K562 (cell line): ENCODE measurements around the gene PACSIN1. TPM values are rescaled to one million over a fixed set of nuclear protein-coding genes. Genes with fewer than 3 reads are reported as not detected.
A peak's percentile ranks its signal among the peaks of the same experiment; 100 is the strongest.

Source experiments
- CCAR2 ChIP-seq: fragments of 200-400 bp; formaldehyde crosslinking; IDR thresholded peaks from 2 replicates; pipeline ENCODE4 v1.6.1; 2017; ENCODE audit warnings: mild to moderate bottlenecking, low read depth, low read length
- DPF2 ChIP-seq: fragments of 450-650 bp; IDR thresholded peaks from 2 replicates; pipeline ENCODE4 v1.6.1; 2016
- HSF4 ChIP-seq: fragments of 250-450 bp; sonication (Bioruptor Pico); IDR thresholded peaks from 2 replicates; pipeline ENCODE4 v2.1.2; 2022; ENCODE audit warnings: mild to moderate bottlenecking, moderate library complexity, borderline replicate concordance
- KAT7 ChIP-seq: sonication (generic); formaldehyde crosslinking; IDR thresholded peaks from 2 replicates; pipeline ENCODE4 v1.8.0; 2022; ENCODE audit warnings: missing genetic modification reagents, mild to moderate bottlenecking, borderline replicate concordance
- KDM1A ChIP-seq, 2 experiments: fragments of 450-650 bp; IDR thresholded peaks; 2 replicates each; pipeline ENCODE4 v1.6.1; 2016; ENCODE audit warnings: mild to moderate bottlenecking in 2 of 2
- MCM3 ChIP-seq: fragments of 450-650 bp; IDR thresholded peaks from 2 replicates; pipeline ENCODE4 v1.6.1; 2016
- MEIS2 ChIP-seq: fragments of 450-650 bp; IDR thresholded peaks from 2 replicates; pipeline ENCODE4 v1.6.1; 2014; ENCODE audit warnings: mild to moderate bottlenecking; ENCODE audit not compliant: partially characterized antibody
- PML ChIP-seq: IDR thresholded peaks from 2 replicates; pipeline ENCODE4 v1.6.1; 2012; ENCODE audit warnings: low read length, inconsistent platforms
- POLR2G ChIP-seq: fragments of 200-400 bp; formaldehyde crosslinking; IDR thresholded peaks from 2 replicates; pipeline ENCODE4 v1.6.1; 2017; ENCODE audit warnings: low read depth, mild to moderate bottlenecking, antibody characterized with exemption, low read length, moderate library complexity
- PTBP1 ChIP-seq: fragments of 200-400 bp; formaldehyde crosslinking; IDR thresholded peaks from 2 replicates; pipeline ENCODE4 v1.6.1; 2017; ENCODE audit warnings: low read depth, low read length
- RBM15 ChIP-seq: fragments of 200-400 bp; formaldehyde crosslinking; IDR thresholded peaks from 2 replicates; pipeline ENCODE4 v1.6.1; 2018; ENCODE audit warnings: mild to moderate bottlenecking, low read length, moderate library complexity; ENCODE audit not compliant: insufficient read depth
- SMAD3 ChIP-seq: fragments of 450-650 bp; formaldehyde crosslinking; conservative IDR thresholded peaks from 2 replicates; pipeline ENCODE4 v1.4.0; 2020; ENCODE audit warnings: mild to moderate bottlenecking
- SP1 ChIP-seq: sonication (generic); formaldehyde crosslinking; IDR thresholded peaks from 2 replicates; pipeline ENCODE4 v1.8.1; 2022; ENCODE audit warnings: mild to moderate bottlenecking, missing genetic modification reagents
- SUPT5H ChIP-seq: fragments of 450-650 bp; IDR thresholded peaks from 2 replicates; pipeline ENCODE4 v1.6.1; 2016
- ZNF316 ChIP-seq: fragments of 450-650 bp; IDR thresholded peaks from 2 replicates; pipeline ENCODE4 v1.6.1; 2016
- ZNF354B ChIP-seq: fragments of 250-450 bp; sonication (Bioruptor Pico); IDR thresholded peaks from 2 replicates; pipeline ENCODE4 v1.4.0; 2020
- ZNF408 ChIP-seq: fragments of 250-450 bp; sonication (Bioruptor Pico); IDR thresholded peaks from 2 replicates; pipeline ENCODE4 v1.4.0; 2020; ENCODE audit warnings: low read depth, mild to moderate bottlenecking, moderate library complexity
- ZNF444 ChIP-seq: fragments of 250-450 bp; sonication (Bioruptor Pico); IDR thresholded peaks from 2 replicates; pipeline ENCODE4 v1.4.0; 2020; ENCODE audit warnings: mild to moderate bottlenecking, moderate library complexity
- polyA plus RNA-seq, 8 experiments: library from polyadenylated mRNA; depleted of rRNA in 4 of 8; stranded (reverse) in 5 of 8; unstranded in 3 of 8; fragments of >200 nt; fragmentation: Nextera tagmentation in 2 of 8; fragmentation: Illumina TruSeq in 1 of 8; extraction: Ambion mirVana in 2 of 8; extraction: Trizol in 1 of 8; gene quantifications; 2 replicates each; pipeline versions ENCODE4 v1.2.1 to v1.2.3, GENCODE V29; 2011 to 2014; ENCODE audit warnings: inconsistent platforms in 1 of 8, missing spikeins in 1 of 8
- total RNA-seq, 7 experiments: library from RNA; depleted of rRNA in 6 of 7; stranded (reverse); fragments of >200 nt in 6 of 7; fragmentation: Illumina TruSeq in 2 of 7; extraction: Trizol in 2 of 7; gene quantifications; 2 replicates each; pipeline versions ENCODE4 v1.2.1 to v1.2.3, GENCODE V29; 2011 to 2021; ENCODE audit warnings: low replicate concordance in 1 of 7
- TF ChIP-seq, protein P1 (sequence below): fragments of 450-650 bp; formaldehyde crosslinking; IDR thresholded peaks from 2 replicates; pipeline ENCODE4 v1.4.0; 2020; ENCODE audit warnings: mild to moderate bottlenecking, moderate library complexity
- TF ChIP-seq, protein P2 (sequence below), 2 experiments: IDR thresholded peaks; 2 replicates each; pipeline ENCODE4 v1.6.1; 2012; ENCODE audit warnings: improper control_type of control experiment in 2 of 2, low read depth in 2 of 2, low read length in 2 of 2, borderline replicate concordance in 1 of 2
- TF ChIP-seq, protein P3 (sequence below): fragments of 450-650 bp; IDR thresholded peaks from 2 replicates; pipeline ENCODE4 v1.6.1; 2016; ENCODE audit warnings: antibody characterized with exemption
- TF ChIP-seq, protein P4 (sequence below): sonication (generic); formaldehyde crosslinking; IDR thresholded peaks from 2 replicates; pipeline ENCODE4 v1.9.0; 2022; ENCODE audit warnings: mild to moderate bottlenecking, missing genetic modification reagents
- TF ChIP-seq, protein P5 (sequence below): fragments of 200-800 bp; sonication (Bioruptor generic); IDR thresholded peaks from 2 replicates; pipeline ENCODE4 v1.6.1; 2017; ENCODE audit warnings: missing genetic modification characterization, missing compliant biosample characterization

The PACSIN1 gene
- total and polyA plus RNA-seq, 9 of the 15 experiments (the other 6 are each of a cell fraction or from before 2014, with no cell fraction given), result 0.01 to 1.7 (median 0.45) TPM

DNA sequence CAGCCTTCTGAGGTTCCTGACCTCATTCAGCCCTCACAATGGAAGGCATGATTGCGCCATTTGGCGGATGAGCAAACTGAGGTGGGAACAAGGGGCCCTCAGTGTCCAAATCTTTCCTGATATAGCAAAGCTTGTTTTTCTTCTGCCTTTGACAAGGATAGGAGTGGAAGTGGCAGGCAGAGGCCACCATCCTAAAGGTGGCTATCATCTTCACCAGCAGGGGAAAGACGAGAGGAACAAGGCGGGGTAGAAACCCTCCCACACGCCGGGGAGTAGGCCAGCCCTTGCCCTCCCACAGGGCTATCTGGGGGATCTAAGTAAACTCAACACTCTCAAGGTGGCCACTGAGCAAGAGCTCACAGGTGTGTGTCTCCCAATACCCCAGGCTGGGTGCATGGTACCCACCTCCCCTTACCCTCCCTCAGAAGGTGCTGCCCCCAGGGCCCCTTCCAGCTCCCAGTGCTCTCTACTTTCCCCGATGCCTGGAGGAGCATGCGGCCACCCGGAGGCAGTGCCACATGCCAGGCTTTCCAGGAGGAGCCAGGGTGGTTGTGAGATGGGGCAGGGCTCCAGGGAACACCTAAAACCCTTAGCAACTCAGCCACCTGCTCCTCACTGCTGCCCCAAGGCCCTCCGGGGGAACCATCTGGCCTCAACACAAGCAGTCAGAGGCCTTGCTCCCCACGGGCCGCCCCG is 79.0 kb downstream of the PACSIN1 start (continued):
- TF ChIP-seq, protein P1, sequence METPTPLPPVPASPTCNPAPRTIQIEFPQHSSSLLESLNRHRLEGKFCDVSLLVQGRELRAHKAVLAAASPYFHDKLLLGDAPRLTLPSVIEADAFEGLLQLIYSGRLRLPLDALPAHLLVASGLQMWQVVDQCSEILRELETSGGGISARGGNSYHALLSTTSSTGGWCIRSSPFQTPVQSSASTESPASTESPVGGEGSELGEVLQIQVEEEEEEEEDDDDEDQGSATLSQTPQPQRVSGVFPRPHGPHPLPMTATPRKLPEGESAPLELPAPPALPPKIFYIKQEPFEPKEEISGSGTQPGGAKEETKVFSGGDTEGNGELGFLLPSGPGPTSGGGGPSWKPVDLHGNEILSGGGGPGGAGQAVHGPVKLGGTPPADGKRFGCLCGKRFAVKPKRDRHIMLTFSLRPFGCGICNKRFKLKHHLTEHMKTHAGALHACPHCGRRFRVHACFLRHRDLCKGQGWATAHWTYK (CRISPR knock-in tag), result peak; percentile 78; the same call in 1 of the 2 replicates
- TF ChIP-seq, protein P2, sequence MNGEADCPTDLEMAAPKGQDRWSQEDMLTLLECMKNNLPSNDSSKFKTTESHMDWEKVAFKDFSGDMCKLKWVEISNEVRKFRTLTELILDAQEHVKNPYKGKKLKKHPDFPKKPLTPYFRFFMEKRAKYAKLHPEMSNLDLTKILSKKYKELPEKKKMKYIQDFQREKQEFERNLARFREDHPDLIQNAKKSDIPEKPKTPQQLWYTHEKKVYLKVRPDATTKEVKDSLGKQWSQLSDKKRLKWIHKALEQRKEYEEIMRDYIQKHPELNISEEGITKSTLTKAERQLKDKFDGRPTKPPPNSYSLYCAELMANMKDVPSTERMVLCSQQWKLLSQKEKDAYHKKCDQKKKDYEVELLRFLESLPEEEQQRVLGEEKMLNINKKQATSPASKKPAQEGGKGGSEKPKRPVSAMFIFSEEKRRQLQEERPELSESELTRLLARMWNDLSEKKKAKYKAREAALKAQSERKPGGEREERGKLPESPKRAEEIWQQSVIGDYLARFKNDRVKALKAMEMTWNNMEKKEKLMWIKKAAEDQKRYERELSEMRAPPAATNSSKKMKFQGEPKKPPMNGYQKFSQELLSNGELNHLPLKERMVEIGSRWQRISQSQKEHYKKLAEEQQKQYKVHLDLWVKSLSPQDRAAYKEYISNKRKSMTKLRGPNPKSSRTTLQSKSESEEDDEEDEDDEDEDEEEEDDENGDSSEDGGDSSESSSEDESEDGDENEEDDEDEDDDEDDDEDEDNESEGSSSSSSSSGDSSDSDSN (IDR thresholded peaks at IDR 0.05; ENCODE audit: borderline replicate concordance in 1 of 2, low read depth in 2 of 2, low read length in 2 of 2), result 0 out of 4 replicates have a peak, but pooled peaks of 1 of the 2 experiments have one; percentile 19
- TF ChIP-seq KAT7 (CRISPR knock-in tag) (no peak), ZNF354B (CRISPR knock-in tag) (no peak), MCM3 (no peak), ZNF444 (CRISPR knock-in tag) (no peak), PML (no peak), SMAD3 (CRISPR knock-in tag) (no peak), POLR2G (no peak), SP1 (0 out of 2 replicates have a peak, but pooled peaks have one; percentile 29), SUPT5H (no peak), DPF2 (peak; percentile 87), RBM15 (no peak), ZNF408 (CRISPR knock-in tag) (no peak), HSF4 (no peak), ZNF316 (no peak), KDM1A (IDR thresholded peaks at IDR 0.05) (peak; percentile 45 to 75), PTBP1 (0 out of 2 replicates have a peak, but pooled peaks have one; percentile 43), CCAR2 (no peak), MEIS2 (no peak)
- TF ChIP-seq, protein P3, sequence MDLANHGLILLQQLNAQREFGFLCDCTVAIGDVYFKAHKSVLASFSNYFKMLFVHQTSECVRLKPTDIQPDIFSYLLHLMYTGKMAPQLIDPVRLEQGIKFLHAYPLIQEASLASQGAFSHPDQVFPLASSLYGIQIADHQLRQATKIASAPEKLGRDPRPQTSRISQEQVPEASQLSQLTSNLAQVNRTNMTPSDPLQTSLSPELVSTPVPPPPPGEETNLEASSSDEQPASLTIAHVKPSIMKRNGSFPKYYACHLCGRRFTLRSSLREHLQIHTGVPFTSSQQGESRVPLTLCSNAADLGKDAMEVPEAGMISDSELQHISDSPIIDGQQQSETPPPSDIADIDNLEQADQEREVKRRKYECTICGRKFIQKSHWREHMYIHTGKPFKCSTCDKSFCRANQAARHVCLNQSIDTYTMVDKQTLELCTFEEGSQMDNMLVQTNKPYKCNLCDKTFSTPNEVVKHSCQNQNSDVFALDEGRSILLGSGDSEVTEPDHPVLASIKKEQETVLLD, result no peak; the same call in 1 of the 2 replicates
- TF ChIP-seq, protein P4, sequence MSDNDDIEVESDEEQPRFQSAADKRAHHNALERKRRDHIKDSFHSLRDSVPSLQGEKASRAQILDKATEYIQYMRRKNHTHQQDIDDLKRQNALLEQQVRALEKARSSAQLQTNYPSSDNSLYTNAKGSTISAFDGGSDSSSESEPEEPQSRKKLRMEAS (CRISPR knock-in tag), result no peak
- TF ChIP-seq, protein P5, sequence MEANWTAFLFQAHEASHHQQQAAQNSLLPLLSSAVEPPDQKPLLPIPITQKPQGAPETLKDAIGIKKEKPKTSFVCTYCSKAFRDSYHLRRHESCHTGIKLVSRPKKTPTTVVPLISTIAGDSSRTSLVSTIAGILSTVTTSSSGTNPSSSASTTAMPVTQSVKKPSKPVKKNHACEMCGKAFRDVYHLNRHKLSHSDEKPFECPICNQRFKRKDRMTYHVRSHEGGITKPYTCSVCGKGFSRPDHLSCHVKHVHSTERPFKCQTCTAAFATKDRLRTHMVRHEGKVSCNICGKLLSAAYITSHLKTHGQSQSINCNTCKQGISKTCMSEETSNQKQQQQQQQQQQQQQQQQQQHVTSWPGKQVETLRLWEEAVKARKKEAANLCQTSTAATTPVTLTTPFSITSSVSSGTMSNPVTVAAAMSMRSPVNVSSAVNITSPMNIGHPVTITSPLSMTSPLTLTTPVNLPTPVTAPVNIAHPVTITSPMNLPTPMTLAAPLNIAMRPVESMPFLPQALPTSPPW (CRISPR knock-in tag), result peak; percentile 88
